GM19099 (cell line): ENCODE data around the gene ACTN1.

ENCODE experiments used
- POLR2A ChIP-seq: IDR thresholded peaks from 3 replicates; pipeline ENCODE4 v1.6.1; 2011; ENCODE audit warnings: low read depth; ENCODE audit not compliant: insufficient read length; ENCODE audit errors: extremely low read depth

Gene ACTN1

DNA sequence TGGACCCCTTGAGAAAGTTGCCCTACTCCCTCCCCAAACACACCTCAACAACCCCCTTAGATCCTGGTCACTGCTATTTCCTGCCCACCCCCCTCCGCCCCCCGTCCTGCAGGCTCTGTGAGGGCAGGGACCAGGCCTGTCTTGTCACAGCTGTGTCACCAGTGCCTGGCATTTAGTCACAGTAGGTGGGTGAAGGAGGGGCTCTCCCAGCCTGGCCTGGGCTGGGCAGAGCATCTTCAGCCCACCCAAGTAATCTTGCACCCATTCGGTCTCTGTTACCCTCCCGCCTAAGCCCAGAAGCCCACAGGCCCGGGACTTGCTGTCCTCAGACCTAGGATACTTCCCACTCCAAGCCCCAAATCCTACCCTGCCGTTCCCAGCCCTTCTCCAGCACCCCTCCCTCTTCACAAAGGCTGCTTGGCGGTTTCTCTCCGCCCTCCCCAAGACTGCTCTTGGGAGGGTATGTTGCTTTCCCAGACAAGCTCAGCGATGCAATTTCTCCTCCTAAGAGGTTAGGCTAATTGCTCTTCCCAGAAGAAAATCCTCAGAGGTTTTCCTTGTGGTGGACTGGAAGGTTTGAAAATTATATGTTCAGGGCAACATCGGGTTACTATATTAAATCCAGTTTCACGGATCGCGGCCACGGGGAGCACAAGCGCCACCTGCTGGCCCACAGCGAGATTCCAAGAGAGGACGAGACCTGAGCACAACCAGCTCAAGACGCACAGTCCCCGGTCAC lies 135.5 kb downstream of the ACTN1 start:
- TF ChIP-seq POLR2A = no peak

DNA sequence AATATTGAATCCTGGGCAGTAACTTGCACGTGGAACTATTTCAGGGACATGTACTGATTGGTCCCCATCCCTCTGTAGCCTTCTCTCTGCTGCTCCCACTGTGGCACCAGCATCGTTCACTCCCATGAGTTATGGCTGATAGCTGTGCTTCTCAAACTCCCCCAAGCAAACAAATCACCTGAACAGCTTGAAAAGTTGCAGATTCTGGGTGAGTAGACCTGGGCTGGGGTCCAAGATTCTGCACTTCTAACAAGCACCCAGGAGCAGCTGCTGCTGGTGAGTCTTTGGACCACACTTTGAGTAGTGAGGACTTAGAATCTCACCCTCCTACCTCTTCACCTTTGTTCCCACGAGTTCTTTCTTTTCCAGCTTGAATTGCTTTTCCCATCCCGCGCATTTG lies 136.8 kb downstream of the ACTN1 start:
- TF ChIP-seq POLR2A = no peak

DNA sequence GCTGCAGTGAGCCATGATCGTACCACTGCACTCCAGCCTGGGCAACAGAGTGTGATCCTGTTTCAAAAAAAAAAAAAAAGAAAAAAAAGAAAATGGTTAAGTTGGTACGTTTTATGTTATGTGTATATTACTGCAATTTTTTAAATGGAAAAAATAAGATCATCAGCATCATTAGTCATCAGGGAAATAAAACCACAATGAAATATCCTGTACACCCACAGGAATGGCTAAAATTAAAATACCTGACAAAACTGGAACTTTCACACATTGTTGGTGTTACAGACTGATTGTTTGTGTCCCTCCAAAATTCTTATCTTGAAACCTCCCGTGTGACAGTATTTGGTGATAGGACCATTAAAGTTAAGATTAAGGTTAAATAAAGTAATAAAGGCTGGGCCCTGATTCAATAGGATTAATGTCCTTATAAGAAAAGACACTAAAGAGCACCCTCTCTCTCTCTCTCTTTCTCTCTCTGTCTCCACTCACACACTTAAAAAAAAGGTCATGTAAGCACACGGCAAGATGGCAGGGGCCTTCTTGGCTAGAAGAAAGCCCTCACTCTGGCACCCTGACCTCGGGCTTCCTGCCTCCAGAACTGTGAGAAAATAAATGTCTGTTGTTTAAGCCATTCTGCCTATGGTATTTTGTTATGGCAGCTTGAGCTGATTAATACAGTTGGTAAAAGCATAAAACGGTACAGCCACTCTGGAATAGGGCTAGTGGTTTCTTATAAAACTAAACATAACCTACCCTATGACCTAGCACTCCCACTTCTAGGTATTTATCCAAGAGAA lies 137.9 kb downstream of the ACTN1 start:
- no peak for TF ChIP-seq POLR2A

DNA sequence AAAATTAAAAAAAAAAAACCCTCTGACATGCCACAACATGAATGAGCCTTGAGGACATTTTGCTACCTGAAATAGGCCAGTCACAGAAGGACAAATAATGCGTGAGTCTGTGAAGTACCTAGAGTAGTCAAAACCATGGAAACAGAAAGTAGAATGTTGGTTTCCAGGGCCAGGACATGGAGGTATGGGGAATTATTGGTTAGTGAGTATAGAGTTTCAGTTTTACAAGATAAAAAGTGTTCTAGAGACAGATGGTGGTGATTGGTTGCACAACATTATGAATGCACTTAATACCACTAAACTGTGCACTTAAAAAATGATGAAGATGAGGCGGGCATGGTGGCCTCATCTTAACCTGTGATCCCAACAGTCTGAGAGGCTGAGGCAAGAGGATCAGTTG lies 138.6 kb downstream of the ACTN1 start:
- no peak for TF ChIP-seq POLR2A

DNA sequence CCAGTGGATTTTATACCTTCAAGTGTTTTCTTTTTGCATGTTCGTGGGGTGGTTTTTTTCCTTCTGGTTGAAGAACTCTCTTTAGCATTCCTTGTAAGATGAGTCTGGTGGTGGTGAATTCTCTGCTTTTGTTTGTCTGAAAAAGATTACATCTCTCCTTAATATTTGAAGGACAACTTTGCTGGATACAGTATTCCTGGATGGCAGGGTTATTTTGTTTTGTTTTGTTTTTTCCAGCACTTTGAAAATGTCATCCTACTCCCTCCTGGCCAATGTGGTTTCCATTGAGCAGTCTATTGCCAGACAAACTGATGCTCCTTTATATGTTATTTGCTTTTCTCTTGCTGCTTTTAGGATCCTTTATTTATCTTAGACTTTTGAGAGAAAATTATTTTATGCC lies 143.0 kb downstream of the ACTN1 start:
- no peak for TF ChIP-seq POLR2A

DNA sequence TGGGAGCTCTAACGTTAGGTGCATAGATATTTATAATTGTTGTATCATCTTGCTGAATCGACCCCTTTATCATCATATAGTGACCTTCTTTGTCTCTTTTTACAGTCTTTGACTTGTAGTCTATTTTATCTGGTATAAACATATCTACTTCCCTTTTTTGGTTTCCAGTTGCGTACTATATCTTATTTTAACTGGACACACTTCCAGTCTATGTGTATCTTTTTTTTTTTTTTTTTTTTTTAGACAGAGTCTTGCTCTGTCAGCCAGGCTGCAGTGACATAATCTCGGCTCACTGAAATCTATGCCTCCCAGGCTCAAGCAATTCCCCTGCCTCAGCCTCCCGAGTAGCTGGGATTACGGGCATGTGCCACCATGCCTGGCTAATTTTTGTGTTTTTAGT lies 144.3 kb downstream of the ACTN1 start:
- TF ChIP-seq POLR2A = no peak

DNA sequence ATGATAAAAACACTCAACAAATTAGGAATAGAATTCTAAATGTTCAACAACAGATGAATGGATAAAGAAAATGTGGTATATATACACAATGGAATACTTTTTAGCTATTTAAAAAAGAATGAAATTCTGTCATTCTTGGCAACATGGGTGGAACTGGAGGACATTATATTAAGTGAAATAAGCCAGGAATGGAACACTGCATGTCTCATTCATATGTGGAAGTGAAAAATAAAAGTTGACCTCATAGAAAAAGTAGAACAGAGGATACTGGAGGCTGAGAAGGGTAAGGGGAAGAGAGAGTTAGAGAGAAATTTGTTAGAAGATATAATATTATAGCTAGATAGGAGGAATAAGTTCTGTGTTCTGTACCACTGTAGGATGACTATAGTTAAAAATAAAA lies 150.4 kb downstream of the ACTN1 start:
- no peak for TF ChIP-seq POLR2A

DNA sequence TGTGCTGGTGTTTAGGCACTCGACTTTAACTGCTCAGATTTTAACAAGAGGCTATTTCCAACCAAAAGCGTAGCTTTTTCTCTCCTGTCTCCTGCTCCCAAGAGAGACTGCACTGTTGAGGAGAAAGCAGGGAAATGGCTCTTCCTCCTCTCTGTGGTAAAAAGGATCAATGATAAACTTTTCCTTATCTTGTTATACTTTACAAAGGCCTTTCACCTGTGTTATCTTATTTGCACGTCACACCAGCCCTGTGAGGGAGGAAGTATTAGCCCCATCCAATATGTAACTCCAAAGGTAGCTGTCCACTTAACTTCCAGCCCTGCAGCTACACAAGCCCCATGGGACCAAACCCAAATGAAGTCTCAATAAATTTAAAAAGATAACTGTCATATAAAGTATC lies 153.4 kb downstream of the ACTN1 start:
- no peak for TF ChIP-seq POLR2A

DNA sequence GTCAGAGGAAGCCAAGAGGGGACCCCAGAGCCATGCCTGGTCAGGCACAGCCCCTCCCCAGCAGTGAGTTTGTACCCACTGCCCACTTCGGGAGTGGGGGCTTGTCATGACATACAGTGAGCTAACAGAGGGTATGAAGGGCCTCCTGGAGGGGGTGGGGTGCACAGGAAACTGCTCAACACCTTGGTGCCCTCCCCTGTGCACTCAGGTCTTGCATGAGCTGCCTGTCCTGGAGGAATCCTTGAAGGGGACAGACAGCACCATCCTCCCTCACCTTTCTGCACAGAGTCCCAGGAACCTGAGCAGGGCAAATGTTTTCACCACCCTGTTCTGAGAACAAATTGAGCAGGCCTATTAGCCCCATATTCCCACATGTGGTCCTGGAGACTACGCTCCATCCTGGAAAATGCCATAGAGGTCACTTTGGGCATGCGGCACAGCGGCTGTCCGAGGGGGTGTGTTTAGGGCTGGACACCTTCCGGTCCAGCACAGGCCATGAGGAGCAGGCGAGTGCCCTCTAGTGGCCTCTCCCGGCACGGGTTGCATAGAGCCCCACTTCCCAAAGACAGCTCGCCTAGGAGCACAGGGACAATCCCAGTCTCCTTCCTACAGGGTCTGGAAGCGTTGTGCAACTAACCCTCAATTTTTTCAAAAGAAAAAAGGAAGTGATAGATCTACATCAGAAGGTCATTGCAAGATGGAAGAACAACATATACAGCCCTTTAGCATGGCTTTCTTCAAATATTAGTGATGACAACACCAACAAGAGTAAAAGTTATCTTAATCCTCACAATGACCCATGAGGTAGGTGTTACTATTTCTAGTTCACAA lies 154.4 kb downstream of the ACTN1 start:
- no peak for TF ChIP-seq POLR2A

DNA sequence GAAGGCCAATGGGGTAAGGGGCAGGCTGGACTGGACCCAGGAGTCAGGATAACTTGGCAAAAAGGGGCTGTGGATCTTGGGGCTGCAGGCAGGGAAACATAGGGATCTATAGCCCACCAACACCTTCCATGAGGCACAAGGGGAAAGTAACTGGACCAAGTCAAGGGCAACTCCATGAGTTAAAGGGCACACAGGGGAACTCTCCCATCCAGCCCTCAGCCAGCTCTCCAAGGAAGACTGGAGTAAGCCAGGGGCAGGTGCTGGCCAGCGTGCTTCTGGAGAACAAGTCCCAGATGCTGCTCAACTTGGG lies 154.9 kb downstream of the ACTN1 start:
- TF ChIP-seq POLR2A = no peak
